Calu3 (cell line): ENCODE results near the gene AK9. TPM values are rescaled to one million over a fixed set of nuclear protein-coding genes. Genes with fewer than 3 reads are reported as not detected.

Experiments
- BruUV-seq: library from RNA; stranded (reverse); fragments of 400-500 nt; replicated peaks from 2 replicates; lab custom pipeline; 2021; lab: Mats Ljungman, UMichigan
- CTCF ChIA-PET: fragments of 300-600 bp; sonication (Branson Sonifier 250); formaldehyde crosslinking; loops from one replicate; lab custom pipeline; 2022; ENCODE audit warnings: antibody characterized with exemption; lab: Charles Lee
- DNase-seq: peaks from one replicate; pipeline ENCODE4 v3.0.0; 2022
- H3K27ac Mint-ChIP-seq: one replicate; pipeline ENCODE4 v1.8.0; 2022; ENCODE audit warnings: mixed read lengths; ENCODE audit not compliant: unreplicated experiment
- H3K27me3 Mint-ChIP-seq: one replicate; pipeline ENCODE4 v1.8.0; 2022; ENCODE audit warnings: mixed read lengths; ENCODE audit not compliant: unreplicated experiment
- H3K36me3 Mint-ChIP-seq: one replicate; pipeline ENCODE4 v1.8.0; 2022; ENCODE audit warnings: mild to moderate bottlenecking, moderate library complexity, mixed read lengths; ENCODE audit not compliant: insufficient read depth, unreplicated experiment
- H3K4me1 Mint-ChIP-seq: one replicate; pipeline ENCODE4 v1.8.0; 2022; ENCODE audit warnings: mild to moderate bottlenecking, low read depth, mixed read lengths; ENCODE audit not compliant: unreplicated experiment
- H3K4me3 Mint-ChIP-seq: one replicate; pipeline ENCODE4 v1.8.0; 2022; ENCODE audit warnings: mild to moderate bottlenecking, low read depth, moderate library complexity, mixed read lengths; ENCODE audit not compliant: unreplicated experiment
- H3K9me3 Mint-ChIP-seq: one replicate; pipeline ENCODE4 v1.8.0; 2022; ENCODE audit warnings: low read depth, mixed read lengths; ENCODE audit not compliant: unreplicated experiment
- intact Hi-C: fragments of 100-400 bp; cut with micrococcal nuclease; formaldehyde crosslinking; loops from one replicate; pipeline ENCODE4 v1.10.0; 2022; ENCODE audit not compliant: unreplicated experiment
- total RNA-seq: library from RNA; stranded (reverse); gene quantifications from 2 replicates; pipeline ENCODE4 v1.2.3, GENCODE V29; 2022
- TF ChIP-seq, protein P1 (sequence below): fragments of 200-600 bp; IDR thresholded peaks from one replicate; pipeline ENCODE4 v1.8.0; 2022; ENCODE audit warnings: antibody characterized with exemption; ENCODE audit not compliant: unreplicated experiment

Gene AK9
- total RNA-seq, 1 experiment from 2014 or later, result 7.6 TPM

DNA sequence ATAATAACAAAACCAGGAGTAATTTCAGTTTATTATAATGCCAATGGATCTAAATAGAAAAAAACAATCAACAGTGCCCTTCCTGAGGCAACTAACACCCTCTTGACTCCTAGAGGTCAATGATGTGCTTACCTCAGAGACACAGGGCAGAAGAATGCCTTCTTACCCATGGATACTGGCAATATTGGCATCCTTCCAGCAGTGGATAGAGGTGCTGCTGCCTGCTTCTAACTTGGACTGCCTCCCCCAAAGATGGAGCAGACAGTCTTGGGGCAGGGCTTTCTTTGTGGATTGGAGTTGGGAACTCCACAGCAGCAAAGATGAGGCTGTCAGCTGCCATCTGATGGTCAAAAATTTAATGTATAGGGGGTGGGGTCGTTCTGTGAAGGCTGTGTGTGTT is 78.7 kb downstream of the AK9 start:
- H3K36me3 Mint-ChIP-seq, result no peaks in the 10 kb centered on the region
- H3K27me3 Mint-ChIP-seq, result no peaks in the 10 kb centered on the region
- no peaks in the 10 kb centered on the region for H3K4me1 Mint-ChIP-seq
- DNase-seq, result no peak
- peaks cover 3% of the 10 kb centered on the region for H3K9me3 Mint-ChIP-seq
- H3K27ac Mint-ChIP-seq, result no peak overlapping the region
- CTCF ChIA-PET, result no interaction called here
- intact Hi-C loops, result loop anchor here (5.0 kb wide), 1 partner anchor 50 kb away; no protein-coding TSS in a partner anchor
- TF ChIP-seq, protein P1, sequence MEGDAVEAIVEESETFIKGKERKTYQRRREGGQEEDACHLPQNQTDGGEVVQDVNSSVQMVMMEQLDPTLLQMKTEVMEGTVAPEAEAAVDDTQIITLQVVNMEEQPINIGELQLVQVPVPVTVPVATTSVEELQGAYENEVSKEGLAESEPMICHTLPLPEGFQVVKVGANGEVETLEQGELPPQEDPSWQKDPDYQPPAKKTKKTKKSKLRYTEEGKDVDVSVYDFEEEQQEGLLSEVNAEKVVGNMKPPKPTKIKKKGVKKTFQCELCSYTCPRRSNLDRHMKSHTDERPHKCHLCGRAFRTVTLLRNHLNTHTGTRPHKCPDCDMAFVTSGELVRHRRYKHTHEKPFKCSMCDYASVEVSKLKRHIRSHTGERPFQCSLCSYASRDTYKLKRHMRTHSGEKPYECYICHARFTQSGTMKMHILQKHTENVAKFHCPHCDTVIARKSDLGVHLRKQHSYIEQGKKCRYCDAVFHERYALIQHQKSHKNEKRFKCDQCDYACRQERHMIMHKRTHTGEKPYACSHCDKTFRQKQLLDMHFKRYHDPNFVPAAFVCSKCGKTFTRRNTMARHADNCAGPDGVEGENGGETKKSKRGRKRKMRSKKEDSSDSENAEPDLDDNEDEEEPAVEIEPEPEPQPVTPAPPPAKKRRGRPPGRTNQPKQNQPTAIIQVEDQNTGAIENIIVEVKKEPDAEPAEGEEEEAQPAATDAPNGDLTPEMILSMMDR, result no peak
- no TSS peak for BruUV-seq
- H3K4me3 Mint-ChIP-seq, result no peak overlapping the region

DNA sequence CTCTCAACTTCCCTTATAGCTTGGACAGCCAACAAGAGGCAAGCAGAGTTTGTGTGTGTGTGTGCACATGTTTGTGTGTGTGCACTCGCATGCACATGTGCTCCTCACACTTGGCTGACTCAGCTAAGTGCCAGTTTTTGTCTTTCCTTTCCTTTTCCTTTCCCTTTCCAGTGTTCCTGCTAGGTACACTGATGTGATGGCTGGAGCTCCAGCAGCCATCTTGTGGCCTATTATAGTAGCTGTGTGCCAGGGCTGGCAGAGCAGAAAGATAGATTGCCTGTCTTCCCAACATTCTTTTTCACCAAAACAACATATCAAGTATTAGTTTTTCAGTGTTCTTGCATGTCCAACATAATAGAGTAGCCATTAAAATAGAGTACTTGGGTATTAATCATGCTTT is 79.5 kb downstream of the AK9 start:
- Mint-ChIP-seq H3K9me3 (peaks cover 3% of the 10 kb centered on the region), H3K27me3 (no peaks in the 10 kb centered on the region), H3K4me1 (no peaks in the 10 kb centered on the region), H3K4me3 (no peak overlapping the region), H3K27ac (no peak overlapping the region), H3K36me3 (no peaks in the 10 kb centered on the region)
- CTCF ChIA-PET, result no interaction called here
- no peak for DNase-seq
- BruUV-seq, result no TSS peak
- TF ChIP-seq, protein P1, result no peak
- intact Hi-C loops, result loop anchor here (5.0 kb wide), 1 partner anchor 51 kb away; no protein-coding TSS in a partner anchor

DNA sequence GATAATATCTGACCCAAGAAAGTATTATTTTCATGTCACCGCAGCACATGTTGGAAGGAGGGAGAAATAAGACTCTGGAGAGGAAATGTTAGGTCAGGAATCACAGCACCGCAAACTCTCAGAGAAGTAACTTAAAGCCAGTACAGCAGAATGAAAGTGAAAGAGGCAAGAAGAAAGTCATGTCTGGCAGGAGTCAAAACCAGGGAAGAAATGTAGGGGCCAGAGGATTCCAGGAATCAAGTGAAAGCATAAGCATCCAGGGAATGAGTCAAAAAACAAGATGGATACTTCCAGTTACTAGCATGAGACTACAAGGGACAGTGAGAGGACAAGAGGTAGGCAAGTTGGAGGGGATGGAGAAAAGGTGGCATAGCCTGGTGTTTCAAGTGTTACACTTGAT is 80.4 kb downstream of the AK9 start:
- TF ChIP-seq, protein P1, result no peak
- Mint-ChIP-seq H3K36me3 (no peaks in the 10 kb centered on the region), H3K9me3 (peaks cover 3% of the 10 kb centered on the region), H3K4me1 (no peaks in the 10 kb centered on the region), H3K27me3 (no peaks in the 10 kb centered on the region), H3K27ac (no peak overlapping the region), H3K4me3 (no peak overlapping the region)
- DNase-seq, result no peak
- BruUV-seq, result no TSS peak
- intact Hi-C loops, result loop anchor here (5.0 kb wide), 1 partner anchor 52 kb away; no protein-coding TSS in a partner anchor
- CTCF ChIA-PET, result no interaction called here

DNA sequence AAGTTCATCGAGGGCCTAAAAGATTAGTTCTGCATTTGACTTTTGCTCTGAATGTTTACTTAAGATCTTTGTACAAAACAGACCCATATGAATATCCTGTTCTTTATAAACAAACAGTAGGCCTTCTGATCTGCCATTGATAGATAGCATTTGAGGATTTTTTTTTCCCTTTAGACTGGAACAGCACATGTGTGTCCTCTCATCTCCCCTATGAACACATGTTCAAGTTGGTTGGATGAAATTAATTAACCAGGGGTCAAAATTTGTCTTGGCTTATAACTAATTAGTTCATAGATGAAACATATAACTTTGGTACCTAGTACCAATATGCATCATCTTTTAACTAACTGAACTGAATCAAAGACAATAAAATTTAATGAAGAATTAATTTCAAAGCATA is 81.3 kb downstream of the AK9 start:
- BruUV-seq, result no TSS peak
- Mint-ChIP-seq H3K4me3 (no peak overlapping the region), H3K36me3 (no peaks in the 10 kb centered on the region), H3K9me3 (peaks cover 3% of the 10 kb centered on the region), H3K27me3 (no peaks in the 10 kb centered on the region), H3K27ac (no peak overlapping the region), H3K4me1 (no peaks in the 10 kb centered on the region)
- DNase-seq, result no peak
- CTCF ChIA-PET, result no interaction called here
- intact Hi-C loops, result loop anchor here (5.0 kb wide), 1 partner anchor 53 kb away; no protein-coding TSS in a partner anchor
- TF ChIP-seq, protein P1, result no peak
